SK-N-SH treated with all-trans-retinoic acid at 6 μM for 48 hours (cell line): Measurements from ENCODE around the gene POLR2E.

Experiments
- BACH2 ChIP-seq: fragments of 250-450 bp; sonication (Bioruptor Pico); IDR thresholded peaks from 2 replicates; pipeline ENCODE4 v1.9.0; 2021; ENCODE audit warnings: mild to moderate bottlenecking, borderline replicate concordance
- CREB5 ChIP-seq: fragments of 250-450 bp; sonication (Bioruptor Pico); IDR thresholded peaks from 2 replicates; pipeline ENCODE4 v1.5.1; 2020; ENCODE audit warnings: low read depth, mild to moderate bottlenecking, moderate library complexity
- GLIS3 ChIP-seq: fragments of 250-450 bp; sonication (Bioruptor Pico); IDR thresholded peaks from 2 replicates; pipeline ENCODE4 v1.5.0; 2020; ENCODE audit warnings: mild to moderate bottlenecking, moderate library complexity
- ISL1 ChIP-seq: fragments of 250-450 bp; sonication (Bioruptor Pico); IDR thresholded peaks from 2 replicates; pipeline ENCODE4 v2.1.2; 2022; ENCODE audit warnings: mild to moderate bottlenecking, moderate library complexity
- OSR1 ChIP-seq: fragments of 250-450 bp; sonication (Bioruptor Pico); IDR thresholded peaks from 2 replicates; pipeline ENCODE4 v1.8.0; 2022; ENCODE audit warnings: moderate library complexity, mild to moderate bottlenecking, inconsistent platforms
- PATZ1 ChIP-seq: fragments of 250-450 bp; sonication (Bioruptor Pico); IDR thresholded peaks from 2 replicates; pipeline ENCODE4 v1.8.0; 2020; ENCODE audit warnings: mild to moderate bottlenecking, moderate library complexity, borderline replicate concordance
- POU6F1 ChIP-seq: fragments of 250-450 bp; sonication (Bioruptor Pico); IDR thresholded peaks from 2 replicates; pipeline ENCODE4 v1.8.0; 2021; ENCODE audit warnings: low read depth, mild to moderate bottlenecking, moderate library complexity, borderline replicate concordance
- PPARA ChIP-seq: fragments of 250-450 bp; sonication (Bioruptor Pico); IDR thresholded peaks from 2 replicates; pipeline ENCODE4 v1.5.0; 2020; ENCODE audit warnings: mild to moderate bottlenecking, borderline replicate concordance
- TOX ChIP-seq: fragments of 250-450 bp; sonication (Bioruptor Pico); IDR thresholded peaks from 2 replicates; pipeline ENCODE4 v1.8.0; 2021; ENCODE audit warnings: mild to moderate bottlenecking, moderate library complexity, borderline replicate concordance
- TSHZ2 ChIP-seq: fragments of 250-450 bp; sonication (Bioruptor Pico); IDR thresholded peaks from 2 replicates; pipeline ENCODE4 v1.5.0; 2020; ENCODE audit warnings: mild to moderate bottlenecking, moderate library complexity
- ZFP3 ChIP-seq: fragments of 250-450 bp; sonication (Bioruptor Pico); IDR thresholded peaks from 2 replicates; pipeline ENCODE4 v1.5.0; 2020; ENCODE audit warnings: mild to moderate bottlenecking, moderate library complexity
- ZNF8 ChIP-seq: fragments of 450-650 bp; formaldehyde crosslinking; IDR thresholded peaks from 2 replicates; pipeline ENCODE4 v1.5.0; 2020; ENCODE audit warnings: mild to moderate bottlenecking, moderate library complexity

GRCh38 chr19:1103708-1104310 is 8.6 kb upstream of the POLR2E start, which contains the start of gene GPX4:
- TF ChIP-seq CREB5 (CRISPR knock-in tag), result no peak
- TF ChIP-seq ZFP3 (CRISPR knock-in tag), result no peak
- TF ChIP-seq POU6F1 (CRISPR knock-in tag), result no peak
- TF ChIP-seq PATZ1 (CRISPR knock-in tag), result no peak
- no peak for TF ChIP-seq TOX (CRISPR knock-in tag)
- no peak for TF ChIP-seq GLIS3 (CRISPR knock-in tag)
- no peak for TF ChIP-seq OSR1 (CRISPR knock-in tag)
- no peak for TF ChIP-seq TSHZ2 (CRISPR knock-in tag)
- TF ChIP-seq BACH2 (CRISPR knock-in tag), result no peak
- TF ChIP-seq PPARA (CRISPR knock-in tag), result no peak
- no peak for TF ChIP-seq ZNF8
- TF ChIP-seq ISL1 (CRISPR knock-in tag), result no peak
